Fibroblast of lung (primary cell): ENCODE results near the gene DHX15.

Experiments used
- CTCF ChIP-seq, 2 donors: IDR thresholded peaks in 1 of 2; conservative IDR thresholded peaks in 1 of 2; 1 replicate in 1 of 2; 2 replicates in 1 of 2; pipeline ENCODE4 v1.5.1; 2011 to 2012; ENCODE audit warnings: low read length in 2 of 2, control low read depth in 1 of 2, inconsistent platforms in 1 of 2, low read depth in 1 of 2, mild to moderate bottlenecking in 1 of 2
- EZH2 ChIP-seq: IDR thresholded peaks from 2 replicates; pipeline ENCODE4 v1.5.1; 2012; ENCODE audit warnings: low read length, control low read depth, mild to moderate bottlenecking; ENCODE audit errors: missing control alignments

- TF ChIP-seq CTCF (conservative IDR thresholded peaks at IDR 0.05 in 1 of 2, IDR thresholded peaks at IDR 0.05 in 1 of 2; ENCODE audit: low read depth in 1 of 2, low read length in 2 of 2) (peak in 1 of 2 donors; percentile 43), EZH2 (no peak)
Observed at GRCh38 chr4:24551492-24552289, 32.7 kb downstream of the DHX15 start.
